H1 (cell line): ENCODE results near the gene RTN4. TPM values are rescaled to one million over a fixed set of nuclear protein-coding genes. Genes with fewer than 3 reads are reported as not detected.

ENCODE experiments used
- SP2 ChIP-seq: IDR thresholded peaks from 2 replicates; pipeline ENCODE4 v1.6.1; 2012; ENCODE audit warnings: mild to moderate bottlenecking, low read length, inconsistent platforms
- SUZ12 ChIP-seq: fragments of 200-600 bp; sonication (generic); IDR thresholded peaks from 2 replicates; pipeline ENCODE4 v1.6.1; 2012; ENCODE audit warnings: mild to moderate bottlenecking, inconsistent platforms, low read length, moderate library complexity, mixed read lengths
- polyA plus RNA-seq, 7 experiments: library from polyadenylated mRNA; depleted of rRNA in 3 of 7; stranded (reverse) in 5 of 7; unstranded in 2 of 7; fragments of >200 nt in 5 of 7; fragments of 200-250 nt in 2 of 7; gene quantifications; 1 replicate in 5 of 7; 2 replicates in 1 of 7; 4 replicates in 1 of 7; pipeline versions ENCODE4 v1.2.1 to v1.2.3, GENCODE V29; 2011 to 2013; ENCODE audit warnings: missing spikeins in 2 of 7, mixed read lengths in 2 of 7
- total RNA-seq: library from RNA; stranded (reverse); fragmentation: NEBNext Ultra II Directional; extraction: Animal tissue kit (Norgen Biotek cat#: 25700); gene quantifications from 2 replicates; pipeline ENCODE4 v1.2.1, GENCODE V29; 2021

The RTN4 gene
- total and polyA plus RNA-seq, 2 of the 8 experiments (the other 6 are each of a cell fraction or from before 2014, with no cell fraction given): 179 to 242 TPM

DNA sequence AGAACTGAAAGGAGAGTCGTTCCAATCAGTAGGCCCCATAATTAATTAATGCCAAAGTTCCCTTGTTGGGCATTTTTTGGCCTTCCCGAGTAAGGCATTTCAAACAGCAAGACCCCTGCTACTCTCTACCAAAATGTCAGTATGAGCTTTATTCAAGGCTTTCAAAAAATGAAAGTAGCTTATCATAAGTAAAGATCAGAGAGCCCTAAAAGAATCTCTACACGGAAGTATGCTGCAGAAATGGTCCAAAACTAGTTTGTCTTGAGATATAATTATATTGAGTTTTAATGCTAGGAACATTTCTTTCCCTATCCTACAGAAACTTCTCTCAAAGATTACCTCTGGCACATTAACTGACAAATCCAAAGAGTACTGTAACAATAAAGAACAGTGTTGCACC, 43.9 kb downstream of the RTN4 start (continued):
- no peak for TF ChIP-seq SUZ12
- TF ChIP-seq SP2: no peak
